HG02623 (cell line): Measurements from ENCODE around the gene CERS6.

Experiments
- ATAC-seq: cut with Tn5 transposase; IDR thresholded peaks from one replicate; pipeline ENCODE4 v1.9.1; 2021; ENCODE audit warnings: moderate library complexity; ENCODE audit not compliant: unreplicated experiment

The CERS6 gene

GRCh38 chr2:168565512-168565911 lies 109.4 kb downstream of the CERS6 start:
- ATAC-seq: no peak

- ATAC-seq: no peak
Measured at GRCh38 chr2:168566974-168567665, 111.0 kb downstream of the CERS6 start.

DNA sequence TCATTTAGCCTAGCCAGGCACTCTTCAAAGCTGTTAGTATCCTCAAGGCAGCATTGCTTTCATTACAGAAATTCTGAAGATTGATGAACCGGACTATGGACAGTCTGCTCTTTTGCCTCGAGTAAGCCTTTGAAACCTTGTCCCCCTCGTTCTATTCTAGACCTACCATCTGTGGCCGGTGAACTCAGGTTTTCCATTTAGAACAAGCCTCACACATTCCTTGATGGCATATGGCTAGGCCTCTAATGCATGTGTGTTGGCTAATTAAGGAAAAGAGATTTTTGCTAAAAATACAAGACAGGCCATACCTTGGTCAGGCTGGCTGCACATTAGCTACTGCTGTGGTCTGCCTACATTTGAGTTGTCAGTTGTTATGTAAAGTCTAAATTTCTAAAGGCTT lies 111.8 kb downstream of the CERS6 start:
- ATAC-seq: no peak

DNA sequence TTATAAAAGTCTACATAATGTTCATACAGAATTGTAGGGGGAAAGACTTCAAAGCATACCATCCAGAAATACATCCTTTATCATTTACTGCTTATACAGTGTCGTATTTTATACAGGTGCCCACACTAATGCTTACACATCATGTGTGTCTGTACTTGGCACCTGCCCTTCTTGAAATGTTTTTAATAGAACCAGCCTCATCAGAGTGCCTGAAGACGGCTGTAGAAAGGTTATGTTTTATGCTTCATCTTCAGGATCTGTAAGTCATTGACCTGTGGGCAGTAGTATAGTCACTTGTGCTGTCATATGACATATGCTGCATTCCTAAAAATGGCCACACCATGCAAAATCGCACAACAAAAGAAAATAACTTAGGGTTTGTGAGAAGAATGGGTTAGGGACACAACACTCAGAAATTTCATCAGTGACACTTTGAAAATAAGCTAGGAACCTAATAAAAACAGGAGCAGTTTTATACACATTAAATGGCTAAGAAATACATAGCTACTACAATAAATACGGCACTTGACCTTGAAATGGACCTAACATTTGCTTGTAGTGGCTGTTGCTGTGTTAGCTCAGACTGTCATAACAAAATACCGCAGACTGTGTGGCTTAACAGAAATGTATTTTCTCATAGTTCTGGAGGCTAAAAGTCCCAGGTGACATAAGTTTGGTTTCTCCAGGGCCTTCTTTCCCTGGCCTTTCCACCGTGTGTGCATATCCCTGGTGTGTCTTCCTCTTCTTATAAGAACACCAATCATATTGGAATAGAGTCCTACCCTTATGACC lies 112.6 kb downstream of the CERS6 start:
- ATAC-seq: no peak

DNA sequence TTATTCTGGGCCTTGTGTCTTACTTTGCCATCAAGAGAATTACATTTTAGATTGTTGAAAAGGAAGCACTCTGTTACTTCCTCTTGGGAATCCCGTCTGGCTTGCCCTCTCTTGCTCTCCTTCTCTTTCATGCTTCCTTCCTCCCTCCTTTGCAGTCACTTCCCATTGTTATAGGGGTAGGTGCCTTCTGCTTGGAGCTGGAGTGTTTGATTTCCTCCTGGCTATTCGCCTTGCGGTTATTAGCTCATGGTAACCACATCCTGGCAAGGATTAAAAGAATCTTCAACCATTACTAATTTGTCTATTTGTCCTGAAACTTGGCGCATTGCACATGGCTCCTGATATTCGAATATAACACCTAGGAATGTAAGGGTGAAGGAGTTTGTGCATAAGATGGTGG lies 115.0 kb downstream of the CERS6 start:
- ATAC-seq: no peak

- no peak for ATAC-seq
Measured at GRCh38 chr2:168573128-168573903, 117.2 kb downstream of the CERS6 start.

- ATAC-seq: no peak
Measured at GRCh38 chr2:168574856-168575630, 119.0 kb downstream of the CERS6 start.

DNA sequence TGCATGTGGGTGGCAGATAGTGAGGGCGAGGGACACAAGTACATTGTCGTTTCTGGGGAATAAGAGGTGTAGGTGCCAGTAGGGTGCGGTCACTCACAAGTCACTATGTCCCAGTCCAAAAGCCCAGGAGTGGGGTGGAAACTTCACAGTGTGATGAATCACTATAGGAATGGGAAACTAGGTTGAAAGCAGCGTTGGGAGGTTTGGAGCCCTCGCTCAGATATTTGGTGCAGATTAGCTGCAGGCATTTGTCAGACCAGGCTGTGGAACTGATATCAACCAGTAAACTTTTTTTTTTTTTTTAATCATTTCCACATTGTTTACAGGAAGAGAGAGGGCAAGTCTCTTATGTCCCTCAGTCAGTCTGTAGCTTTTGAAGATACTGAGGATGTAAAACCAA lies 121.8 kb downstream of the CERS6 start:
- ATAC-seq: no peak

GRCh38 chr2:168583064-168583709 lies 127.1 kb downstream of the CERS6 start:
- ATAC-seq: peak; percentile 51

DNA sequence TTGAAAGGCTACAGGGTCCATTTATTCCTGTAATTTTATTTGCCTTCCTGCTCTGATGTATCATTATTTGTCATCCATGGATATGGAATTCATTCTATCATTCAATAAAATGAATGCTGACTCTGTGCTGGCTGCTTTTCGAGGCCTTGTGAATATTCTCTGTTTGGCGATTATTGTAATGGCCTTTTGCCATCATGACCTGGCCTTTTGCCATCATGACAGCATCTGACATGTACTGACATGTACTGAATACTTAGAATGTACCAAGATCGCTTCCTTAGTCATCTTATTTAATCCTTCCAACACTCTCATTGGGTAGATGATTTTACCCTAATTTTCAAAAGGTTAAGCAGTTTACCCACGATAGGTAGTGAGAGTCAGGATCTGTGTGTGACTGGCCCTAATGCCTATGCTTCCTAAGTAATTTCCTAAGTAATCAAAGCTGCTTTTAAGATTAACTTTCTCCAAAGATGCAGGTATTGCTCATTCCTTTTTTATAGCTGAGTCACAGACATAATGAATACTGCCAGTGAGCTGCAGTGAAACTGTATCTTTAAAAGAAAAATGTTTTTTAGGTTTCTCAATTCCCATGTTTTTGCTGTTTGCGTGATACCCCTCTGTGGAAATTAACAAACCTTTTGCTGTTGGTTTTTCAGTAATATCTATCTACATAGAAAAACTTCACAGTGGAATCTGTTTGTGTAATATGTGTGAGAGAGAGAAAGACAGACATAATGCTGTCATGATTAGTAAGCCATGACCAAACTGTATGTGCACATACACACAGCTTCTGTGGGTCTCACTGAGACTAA lies 127.8 kb downstream of the CERS6 start:
- no peak for ATAC-seq

DNA sequence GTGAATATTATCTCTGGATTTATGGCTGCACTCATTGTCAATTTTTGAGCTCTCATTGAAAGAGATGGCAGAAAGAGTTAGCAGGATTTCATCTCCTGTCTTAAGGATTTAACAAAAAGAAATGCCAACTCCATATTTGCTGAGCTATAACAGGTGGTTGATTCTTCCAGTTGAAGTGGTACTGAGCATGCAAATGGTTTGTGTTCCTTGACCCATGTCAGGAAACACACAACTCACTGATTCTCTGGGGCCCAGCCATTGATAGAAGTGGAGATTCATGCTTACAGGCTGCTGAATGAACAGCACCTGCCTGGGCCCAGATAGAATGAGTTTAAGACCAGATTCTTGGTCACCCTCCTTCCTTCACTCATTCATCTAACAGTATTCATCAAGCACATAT lies 128.8 kb downstream of the CERS6 start:
- no peak for ATAC-seq

GRCh38 chr2:168585700-168586099 lies 129.6 kb downstream of the CERS6 start:
- no peak for ATAC-seq

DNA sequence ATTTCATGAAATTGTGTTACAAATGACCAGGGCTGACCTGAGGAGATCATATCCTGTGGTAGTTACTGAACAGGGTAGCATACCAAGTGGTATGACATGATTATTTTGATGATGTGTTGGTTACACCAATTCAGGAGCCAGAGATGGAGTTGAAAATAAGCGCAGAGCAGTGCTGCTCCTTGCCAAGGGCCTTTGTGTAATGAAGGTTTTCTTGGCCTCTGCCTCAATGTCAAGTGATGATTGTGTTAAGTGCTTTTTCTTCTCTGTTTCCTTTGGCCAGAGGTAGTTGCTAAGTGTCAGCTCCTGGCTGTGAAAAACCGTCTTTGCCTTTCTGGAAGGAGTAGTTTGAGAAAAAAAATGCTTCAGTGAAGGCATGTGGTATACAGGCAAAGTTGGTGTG lies 131.2 kb downstream of the CERS6 start:
- no peak for ATAC-seq

DNA sequence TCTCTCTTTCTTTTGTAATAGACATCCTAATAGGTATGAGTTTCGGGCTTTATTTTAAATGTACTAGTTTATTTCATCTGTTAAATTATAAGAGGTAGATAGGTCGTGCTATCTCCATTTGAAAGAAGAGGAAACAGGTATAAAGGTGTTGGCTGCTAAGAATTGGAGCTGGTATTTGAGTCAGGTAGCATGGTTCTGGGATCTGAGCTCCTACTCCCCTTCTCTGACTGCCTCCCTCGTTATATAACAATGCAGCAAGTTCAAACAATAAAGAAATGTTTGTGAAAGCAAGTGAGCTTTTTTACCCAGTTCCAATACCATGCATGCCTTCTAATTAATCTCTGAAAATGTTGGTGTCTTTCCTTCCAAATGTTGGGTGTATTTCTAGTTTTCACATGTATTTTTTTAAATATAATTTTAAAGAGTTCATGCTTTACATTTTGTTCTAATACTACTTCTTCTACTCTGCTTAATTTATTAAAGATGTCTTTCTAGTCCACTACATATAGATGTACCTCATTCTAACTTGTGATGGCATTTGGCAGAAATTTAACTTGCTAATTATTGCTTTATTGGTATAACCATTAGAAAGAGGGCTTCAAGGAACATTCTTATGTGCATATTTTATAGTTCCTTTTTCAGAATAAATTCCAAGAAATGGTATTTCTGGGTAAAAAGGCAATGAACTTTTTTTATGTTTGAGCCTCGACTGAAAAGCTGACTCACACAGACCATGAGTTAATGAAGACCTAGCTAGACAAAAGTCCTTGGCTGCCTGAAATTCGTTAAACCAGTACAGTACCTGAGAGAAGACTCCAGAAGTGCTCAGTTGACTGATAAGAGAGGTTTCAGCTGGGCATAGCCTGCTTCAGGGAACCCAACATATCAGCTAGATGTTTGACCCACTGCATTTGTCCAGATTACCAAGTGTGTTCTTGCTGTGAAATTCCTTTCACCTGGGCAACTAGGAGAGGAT lies 133.5 kb downstream of the CERS6 start:
- ATAC-seq: no peak

DNA sequence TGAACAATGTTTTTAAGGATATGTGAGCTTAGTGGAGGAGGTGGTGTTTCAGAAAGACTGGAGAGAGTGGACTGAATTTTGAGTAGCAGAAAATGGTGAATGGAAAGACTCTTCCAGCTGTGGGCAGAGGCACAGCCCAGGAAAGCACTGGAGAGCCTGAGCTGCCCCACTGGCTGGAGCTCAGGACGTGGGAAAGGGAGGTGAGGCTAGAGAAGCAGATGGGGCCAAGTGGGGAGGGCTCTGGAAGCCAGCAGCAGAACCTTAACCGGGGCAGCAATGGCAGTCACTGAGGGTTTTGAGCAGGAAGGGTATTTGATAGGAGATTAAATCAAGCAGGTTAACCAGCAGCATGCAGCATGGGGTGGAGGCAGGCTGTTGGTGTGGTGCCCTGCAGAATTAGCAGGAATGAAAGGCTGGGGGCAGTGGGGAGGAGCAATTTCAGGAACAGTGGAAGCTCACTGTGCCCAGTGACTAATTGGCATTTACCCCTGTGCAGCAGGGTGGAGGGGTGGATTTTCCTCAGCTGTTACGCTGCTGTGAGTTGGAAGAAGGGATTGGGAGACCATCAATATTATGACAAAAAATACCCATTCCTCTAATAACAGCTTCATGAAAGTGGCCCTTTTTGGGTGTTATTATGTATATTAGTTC lies 136.2 kb downstream of the CERS6 start:
- ATAC-seq: no peak

GRCh38 chr2:168593713-168594112 lies 137.6 kb downstream of the CERS6 start:
- no peak for ATAC-seq

- peak; percentile 84 for ATAC-seq
Measured at GRCh38 chr2:168594778-168595177, 138.7 kb downstream of the CERS6 start.
